ENCODE results near the gene CFAP46. TPM values are rescaled to one million over a fixed set of nuclear protein-coding genes. Genes with fewer than 3 reads are reported as not detected.

CFAP46 gene
- total and polyA plus RNA-seq, 2 experiments from 2014 or later: 3.1 to 5.4 TPM

GRCh38 chr10:132810141-132810806 is 132.1 kb downstream of the CFAP46 start:
- ATAC-seq: no peak
- no peak overlapping the region for H3K27ac Mint-ChIP-seq
- no peaks in the 10 kb centered on the region for H3K79me2 ChIP-seq (replicated peaks; ENCODE audit: insufficient read depth)

More at GRCh38 chr10:132810141-132810806, 132.1 kb downstream of the CFAP46 start:
- no peak overlapping the region for H3K27ac ChIP-seq (ENCODE audit: low read depth)
- no peaks in the 10 kb centered on the region for H3K36me3 ChIP-seq (ENCODE audit: insufficient read depth)
- TF ChIP-seq CREB1 (CRISPR knock-in tag; IDR thresholded peaks at IDR 0.05; ENCODE audit: low read depth) (no peak), ZNF331 (CRISPR knock-in tag; IDR thresholded peaks at IDR 0.05; ENCODE audit: low read depth) (no peak), POLR2AphosphoS5 (IDR thresholded peaks at IDR 0.05; ENCODE audit: low read depth) (no peak), STAT1 (IDR thresholded peaks at IDR 0.05; ENCODE audit: unreplicated experiment) (no peak), ZNF462 (CRISPR knock-in tag; IDR thresholded peaks at IDR 0.05) (no peak), EZH2phosphoT487 (IDR thresholded peaks at IDR 0.05; ENCODE audit: unreplicated experiment) (no peak), ZNF114 (CRISPR knock-in tag; IDR thresholded peaks at IDR 0.05) (no peak), EZH2 (IDR thresholded peaks at IDR 0.05; ENCODE audit: low read depth, unreplicated experiment) (no peak), REST (IDR thresholded peaks at IDR 0.05; ENCODE audit: unreplicated experiment) (no peak), NANOG (IDR thresholded peaks at IDR 0.05; ENCODE audit: borderline replicate concordance) (no peak), ETS1 (IDR thresholded peaks at IDR 0.05) (no peak), JUNB (IDR thresholded peaks at IDR 0.05; ENCODE audit: unreplicated experiment) (no peak)
- Mint-ChIP-seq H3K4me3 (no peak overlapping the region), H3K27me3 (ENCODE audit: insufficient read depth, low read depth, poor library complexity) (peaks cover 10% of the 10 kb centered on the region), H3K36me3 (ENCODE audit: low read depth) (no peaks in the 10 kb centered on the region), H3K9me3 (no peaks in the 10 kb centered on the region), H3K4me1 (peaks cover 3% of the 10 kb centered on the region; the same call in 1 of the 3 replicates)
- no peaks in the 10 kb centered on the region for H3K4me1 ChIP-seq (ENCODE audit: insufficient read depth)
- H3K9me2 ChIP-seq (ENCODE audit: insufficient read depth): no peaks in the 10 kb centered on the region
- no peak overlapping the region for H3K4me3 ChIP-seq
- no peak overlapping the region for H3K4me2 ChIP-seq
- no peaks in the 10 kb centered on the region for H3K27me3 ChIP-seq (ENCODE audit: insufficient read depth)
- no peaks in the 10 kb centered on the region for H3F3A ChIP-seq (replicated peaks; ENCODE audit: low read depth)
- no peaks in the 10 kb centered on the region for H4K20me1 ChIP-seq (replicated peaks; ENCODE audit: insufficient read depth)
- H2AFZ ChIP-seq: no peak overlapping the region
- DNase-seq (ENCODE audit: low spot score): no peak
